Stimulated activated CD4-positive, alpha-beta T cell treated with anti-CD3 and anti-CD28 coated beads, Interleukin-15, amount 100 ng/mL, for 1 hour (primary cell): ENCODE data around the gene LASP1.
"Not testable (repeated sequence)": the region's sequence is repeated elsewhere in the genome, so short reads cannot be mapped to it uniquely, and the experiment has no call there.

Experiments used
- DNase-seq, 2 donors: peaks; one replicate each; pipeline ENCODE4 v3.0.0-alpha.2; 2020; ENCODE audit warnings: low read depth in 1 of 2, low spot score in 1 of 2

LASP1 gene

GRCh38 chr17:38906460-38907228 lies 36.8 kb downstream of the LASP1 start:
- DNase-seq = no peak

GRCh38 chr17:38907930-38908675 lies 38.2 kb downstream of the LASP1 start:
- DNase-seq = no peak

GRCh38 chr17:38908676-38909181 lies 38.9 kb downstream of the LASP1 start:
- no peak for DNase-seq

GRCh38 chr17:38910325-38910724 lies 40.5 kb downstream of the LASP1 start:
- no peak for DNase-seq

- DNase-seq = no peak
Measured at GRCh38 chr17:38911081-38911730, 41.3 kb downstream of the LASP1 start.

GRCh38 chr17:38911731-38912081 lies 41.8 kb downstream of the LASP1 start:
- not testable (repeated sequence) for DNase-seq

- no peak for DNase-seq
Measured at GRCh38 chr17:38912221-38912813, 42.5 kb downstream of the LASP1 start.

- no peak for DNase-seq
Measured at GRCh38 chr17:38914741-38915638, 45.1 kb downstream of the LASP1 start.

GRCh38 chr17:38915639-38915995 lies 45.8 kb downstream of the LASP1 start:
- no peak for DNase-seq

GRCh38 chr17:38916771-38917170 lies 46.9 kb downstream of the LASP1 start:
- DNase-seq = no peak

- DNase-seq = no peak
Measured at GRCh38 chr17:38917259-38917658, 47.4 kb downstream of the LASP1 start.

- DNase-seq = no peak
Measured at GRCh38 chr17:38918129-38918913, 48.5 kb downstream of the LASP1 start.

- DNase-seq = no peak
Measured at GRCh38 chr17:38918916-38919315, 49.1 kb downstream of the LASP1 start.

GRCh38 chr17:38919316-38920078 lies 49.6 kb downstream of the LASP1 start:
- DNase-seq = no peak

- DNase-seq = no peak
Measured at GRCh38 chr17:38920374-38921291, 50.8 kb downstream of the LASP1 start.

GRCh38 chr17:38921756-38922411 lies 52.0 kb downstream of the LASP1 start:
- no peak for DNase-seq

GRCh38 chr17:38922538-38923297 lies 52.9 kb downstream of the LASP1 start:
- no peak for DNase-seq
